Large intestine (tissue), 3 donors: ENCODE data around the gene SLC44A1. TPM values are rescaled to one million over a fixed set of nuclear protein-coding genes. Genes with fewer than 3 reads are reported as not detected.

ENCODE experiments used
- DNase-seq, 2 donors: peaks; one replicate each; pipeline versions ENCODE4 v3.0.0 to v3.0.0-alpha.2; 2013
- H3K27ac ChIP-seq: one replicate; pipeline ENCODE4 v1.5.1; 2013; ENCODE audit warnings: low read length
- H3K27me3 ChIP-seq: 2 replicates; pipeline ENCODE4 v1.6.1; 2013; ENCODE audit warnings: low read length; ENCODE audit not compliant: control insufficient read depth, insufficient read depth
- H3K36me3 ChIP-seq: 2 replicates; pipeline ENCODE4 v1.6.1; 2013; ENCODE audit warnings: low read length; ENCODE audit not compliant: control insufficient read depth, insufficient read depth
- H3K4me1 ChIP-seq: one replicate; pipeline ENCODE4 v1.6.1; 2013; ENCODE audit warnings: low read length; ENCODE audit not compliant: control insufficient read depth, insufficient read depth
- H3K4me3 ChIP-seq: one replicate; pipeline ENCODE4 v1.5.1; 2013; ENCODE audit warnings: low read length
- H3K9me3 ChIP-seq: one replicate; pipeline ENCODE4 v1.6.1; 2013; ENCODE audit warnings: mild to moderate bottlenecking, low read depth, low read length, moderate library complexity; ENCODE audit not compliant: control insufficient read depth
- WGBS: methylation state at CpG from one replicate; pipeline ENCODE4 v1.1.5; 2013; ENCODE audit warnings: low lambda C conversion rate; ENCODE audit not compliant: insufficient coverage; 5-methylcytosine and 5-hydroxymethylcytosine counted together
- polyA plus RNA-seq: library from polyadenylated mRNA; unstranded; fragments of 120-200 nt; gene quantifications from one replicate; pipeline ENCODE4 v1.2.1, GENCODE V29; 2013

Gene SLC44A1
- polyA plus RNA-seq, 1 donor, result 49.8 TPM

GRCh38 chr9:105396441-105396840 lies 152.0 kb downstream of the SLC44A1 start:
- Histone ChIP-seq H3K27ac (no peak overlapping the region), H3K27me3 (no peaks in the 10 kb centered on the region), H3K9me3 (no peaks in the 10 kb centered on the region), H3K4me1 (no peaks in the 10 kb centered on the region), H3K36me3 (peaks cover 4% of the 10 kb centered on the region), H3K4me3 (no peak overlapping the region)
- DNase-seq, result no peak
- WGBS, result no CpG with 5 or more reads among the region's 3 CpGs

GRCh38 chr9:105396901-105397300 lies 152.4 kb downstream of the SLC44A1 start:
- WGBS, result 83% methylated on average over 1 of the region's 3 CpGs
- Histone ChIP-seq H3K9me3 (no peaks in the 10 kb centered on the region), H3K27me3 (no peaks in the 10 kb centered on the region), H3K4me3 (no peak overlapping the region), H3K27ac (no peak overlapping the region), H3K4me1 (no peaks in the 10 kb centered on the region), H3K36me3 (peaks cover 4% of the 10 kb centered on the region)
- DNase-seq, result no peak

DNA sequence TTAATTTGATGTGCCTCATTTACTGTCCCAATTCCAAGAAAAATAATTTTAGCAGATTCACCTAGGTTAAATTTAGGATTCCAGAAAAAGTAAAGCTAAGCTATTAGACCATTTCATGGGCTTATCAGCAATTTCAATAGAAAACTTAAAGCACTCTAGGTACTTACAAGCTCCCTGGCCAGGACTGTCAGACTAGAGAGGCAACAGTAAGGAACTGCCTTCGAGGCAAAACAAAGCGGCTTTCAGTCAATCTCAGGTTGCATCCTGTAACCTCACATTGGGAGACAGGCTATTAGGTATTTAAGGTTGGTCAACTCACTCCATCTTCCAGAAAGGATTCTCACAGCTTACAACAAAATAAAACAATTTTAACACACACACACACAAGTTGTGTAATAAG lies 154.7 kb downstream of the SLC44A1 start:
- Histone ChIP-seq H3K9me3 (no peaks in the 10 kb centered on the region), H3K4me3 (no peak overlapping the region), H3K27me3 (no peaks in the 10 kb centered on the region), H3K36me3 (no peaks in the 10 kb centered on the region), H3K27ac (no peak overlapping the region), H3K4me1 (no peaks in the 10 kb centered on the region)
- DNase-seq, result no peak
- no CpG with 5 or more reads among the region's 2 CpGs for WGBS

DNA sequence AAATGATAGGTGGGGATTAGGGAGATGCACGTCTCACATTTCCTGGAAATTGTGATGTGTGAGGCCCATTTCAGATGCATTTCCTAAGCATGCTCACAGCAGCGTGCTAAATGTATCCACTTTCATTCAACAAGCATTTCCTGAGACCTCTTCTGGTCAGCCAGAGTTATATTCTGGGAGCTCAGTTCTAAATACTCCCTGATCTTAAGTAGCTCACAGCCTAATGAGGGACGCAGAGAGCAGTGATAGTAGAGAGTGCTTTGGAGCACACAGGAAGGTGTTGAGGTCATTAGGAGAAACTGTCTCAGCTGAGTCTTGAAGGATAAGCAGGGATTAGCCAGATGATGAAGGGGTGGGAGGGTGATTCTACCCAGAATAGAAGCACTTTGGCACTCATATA lies 157.2 kb downstream of the SLC44A1 start:
- H3K9me3 ChIP-seq, result no peaks in the 10 kb centered on the region
- H3K4me3 ChIP-seq, result no peak overlapping the region
- WGBS, result 50% methylated on average over 1 of the region's 3 CpGs
- no peaks in the 10 kb centered on the region for H3K36me3 ChIP-seq
- no peaks in the 10 kb centered on the region for H3K27me3 ChIP-seq
- no peak overlapping the region for H3K27ac ChIP-seq
- no peak for DNase-seq
- H3K4me1 ChIP-seq, result no peaks in the 10 kb centered on the region

DNA sequence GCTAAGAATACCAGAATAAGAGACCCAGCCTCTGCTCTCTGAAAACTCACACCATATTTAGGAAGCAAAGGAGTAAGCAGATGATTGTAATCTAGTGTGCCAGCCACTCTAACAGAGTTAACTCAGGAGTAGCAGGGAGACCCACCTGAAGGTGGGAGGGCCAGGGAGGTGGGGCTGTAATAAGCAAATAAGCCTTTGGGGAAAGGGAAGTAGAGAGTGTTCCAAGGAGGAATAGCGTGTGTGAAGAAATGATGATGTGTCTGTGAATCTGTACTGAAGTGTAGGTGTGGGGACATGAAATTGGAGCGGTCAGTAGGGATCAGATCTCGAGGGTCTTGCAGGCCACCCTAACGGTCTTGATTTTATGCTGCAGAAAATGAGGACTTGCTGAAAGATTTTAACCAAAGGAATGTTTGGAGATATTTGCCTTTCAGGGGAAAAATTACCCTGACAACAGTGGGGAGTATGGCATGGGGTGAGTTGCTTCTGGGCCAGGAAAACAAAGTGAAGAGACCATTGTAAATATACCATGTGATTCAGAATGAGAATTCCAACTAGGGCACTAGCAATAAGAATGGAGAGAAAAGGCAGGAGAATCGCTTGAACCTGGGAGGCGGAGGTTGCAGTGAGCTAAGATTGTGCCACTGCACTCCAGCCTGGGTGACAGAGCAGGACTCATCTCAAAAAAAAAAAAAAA lies 159.2 kb downstream of the SLC44A1 start:
- H3K4me3 ChIP-seq, result no peak overlapping the region
- 60% methylated on average over 2 of the region's 6 CpGs for WGBS

DNA sequence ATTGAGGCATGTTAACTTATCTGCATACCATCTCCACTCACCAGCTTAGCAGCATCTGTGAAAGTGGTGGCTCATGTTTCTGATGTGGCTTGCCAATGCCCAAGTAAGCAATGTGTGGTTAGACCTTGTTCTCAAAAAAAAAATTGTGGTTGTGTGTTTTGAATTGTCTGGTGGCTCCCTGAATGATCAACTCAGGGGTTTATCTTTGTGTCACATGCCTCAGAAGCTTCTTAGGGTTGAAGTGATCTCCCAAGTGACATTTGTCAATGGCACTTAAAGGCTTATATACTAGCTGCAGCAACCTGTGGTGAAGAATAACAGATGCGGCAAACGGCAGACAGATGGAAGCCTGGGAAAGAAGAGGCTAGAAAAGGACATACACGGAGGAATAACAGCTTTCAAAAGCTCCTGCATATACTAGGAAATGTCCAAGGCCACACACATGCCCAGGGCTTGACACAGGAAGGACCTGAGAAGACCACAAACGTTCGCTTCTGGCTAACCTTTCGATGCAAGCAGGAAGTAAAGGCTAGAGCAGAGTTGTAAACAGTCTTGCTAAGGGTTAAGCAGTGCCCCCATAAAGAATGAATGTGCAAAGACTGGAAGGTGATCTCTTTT lies 161.2 kb downstream of the SLC44A1 start:
- H3K4me1 ChIP-seq, result no peaks in the 10 kb centered on the region

More for the DNA sequence above, 159.2 kb downstream of the SLC44A1 start:
- Histone ChIP-seq H3K27me3 (no peaks in the 10 kb centered on the region), H3K4me1 (no peaks in the 10 kb centered on the region), H3K9me3 (no peaks in the 10 kb centered on the region), H3K36me3 (no peaks in the 10 kb centered on the region), H3K27ac (no peak overlapping the region)
- no peak for DNase-seq

DNA sequence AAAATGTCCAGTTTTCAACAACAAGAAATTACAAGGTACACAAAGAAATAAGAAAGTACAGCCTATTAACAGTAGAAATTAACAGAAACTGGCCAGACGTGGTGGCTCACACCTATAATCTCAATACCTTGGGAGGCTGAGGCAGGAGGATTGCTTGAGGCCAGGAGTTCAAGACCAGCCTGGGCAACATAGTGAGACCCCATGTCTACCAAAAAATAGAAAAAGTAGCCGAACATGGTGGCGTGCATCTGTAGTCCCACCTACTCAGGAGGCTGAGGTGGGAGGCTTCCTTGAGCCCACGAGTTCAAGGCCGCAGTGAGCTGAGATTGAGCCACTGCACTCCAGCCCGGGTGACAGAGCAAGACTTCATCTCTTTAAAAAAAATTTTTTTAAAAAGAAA lies 161.9 kb downstream of the SLC44A1 start:
- no peak for DNase-seq
- no peaks in the 10 kb centered on the region for H3K27me3 ChIP-seq
- WGBS, result 100% methylated on average over 3 of the region's 6 CpGs

More for the DNA sequence above, 161.2 kb downstream of the SLC44A1 start:
- Histone ChIP-seq H3K9me3 (no peaks in the 10 kb centered on the region), H3K36me3 (no peaks in the 10 kb centered on the region), H3K4me3 (no peak overlapping the region), H3K27me3 (no peaks in the 10 kb centered on the region), H3K27ac (no peak overlapping the region)
- no CpG with 5 or more reads among the region's 6 CpGs for WGBS
- DNase-seq, result no peak

DNA sequence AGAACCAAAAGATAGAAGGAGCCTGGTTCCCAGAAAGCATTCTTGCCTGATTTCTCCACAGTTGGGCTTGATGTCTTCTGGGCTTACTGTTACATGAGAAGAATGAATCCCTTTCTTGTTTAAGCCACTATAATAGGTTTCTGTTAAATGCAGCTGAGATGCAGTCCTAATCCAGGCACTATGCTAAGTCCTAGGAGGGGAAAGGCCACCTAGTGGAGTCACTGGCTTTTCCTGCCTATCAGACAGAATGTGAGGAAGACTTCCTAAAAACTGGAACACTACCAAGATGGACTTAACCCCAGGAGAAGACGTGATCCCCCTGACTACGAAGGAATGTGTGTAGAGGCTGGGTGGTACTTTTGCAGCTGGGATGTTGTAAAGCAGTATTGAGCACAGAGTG lies 169.1 kb downstream of the SLC44A1 start:
- DNase-seq, result peak in 1 of 2 donors; percentile 51
- Histone ChIP-seq H3K9me3 (peaks cover 4% of the 10 kb centered on the region), H3K4me3 (no peak overlapping the region), H3K27ac (no peak overlapping the region), H3K36me3 (no peaks in the 10 kb centered on the region), H3K4me1 (peaks cover 2% of the 10 kb centered on the region), H3K27me3 (no peaks in the 10 kb centered on the region)
- no CpG with 5 or more reads among the region's 2 CpGs for WGBS

More for the DNA sequence above, 161.9 kb downstream of the SLC44A1 start:
- Histone ChIP-seq H3K4me1 (no peaks in the 10 kb centered on the region), H3K4me3 (no peak overlapping the region), H3K9me3 (peaks cover 4% of the 10 kb centered on the region), H3K36me3 (no peaks in the 10 kb centered on the region), H3K27ac (no peak overlapping the region)

GRCh38 chr9:105414947-105415661 lies 170.7 kb downstream of the SLC44A1 start:
- DNase-seq, result peak; percentile 44 to 58
- WGBS, result 0% methylated on average over 1 of the region's 6 CpGs

GRCh38 chr9:105415662-105415980 lies 171.2 kb downstream of the SLC44A1 start:
- Histone ChIP-seq H3K27me3 (no peaks in the 10 kb centered on the region), H3K36me3 (no peaks in the 10 kb centered on the region), H3K4me1 (peaks cover 8% of the 10 kb centered on the region), H3K4me3 (no peak overlapping the region), H3K27ac (no peak overlapping the region), H3K9me3 (peaks cover 4% of the 10 kb centered on the region)
- WGBS, result 69% methylated on average over 4 of the region's 8 CpGs
- no peak for DNase-seq

More at GRCh38 chr9:105414947-105415661, 170.7 kb downstream of the SLC44A1 start:
- Histone ChIP-seq H3K4me1 (peaks cover 8% of the 10 kb centered on the region), H3K27ac (no peak overlapping the region), H3K36me3 (no peaks in the 10 kb centered on the region), H3K4me3 (no peak overlapping the region), H3K27me3 (no peaks in the 10 kb centered on the region), H3K9me3 (peaks cover 4% of the 10 kb centered on the region)
